GM21825 (cell line): ENCODE measurements around the gene PHRF1.

Source experiments
- ATAC-seq: cut with Tn5 transposase; IDR thresholded peaks from one replicate; pipeline ENCODE4 v1.9.1; 2021; ENCODE audit warnings: mild to moderate bottlenecking, moderate library complexity; ENCODE audit not compliant: unreplicated experiment

PHRF1 gene

DNA sequence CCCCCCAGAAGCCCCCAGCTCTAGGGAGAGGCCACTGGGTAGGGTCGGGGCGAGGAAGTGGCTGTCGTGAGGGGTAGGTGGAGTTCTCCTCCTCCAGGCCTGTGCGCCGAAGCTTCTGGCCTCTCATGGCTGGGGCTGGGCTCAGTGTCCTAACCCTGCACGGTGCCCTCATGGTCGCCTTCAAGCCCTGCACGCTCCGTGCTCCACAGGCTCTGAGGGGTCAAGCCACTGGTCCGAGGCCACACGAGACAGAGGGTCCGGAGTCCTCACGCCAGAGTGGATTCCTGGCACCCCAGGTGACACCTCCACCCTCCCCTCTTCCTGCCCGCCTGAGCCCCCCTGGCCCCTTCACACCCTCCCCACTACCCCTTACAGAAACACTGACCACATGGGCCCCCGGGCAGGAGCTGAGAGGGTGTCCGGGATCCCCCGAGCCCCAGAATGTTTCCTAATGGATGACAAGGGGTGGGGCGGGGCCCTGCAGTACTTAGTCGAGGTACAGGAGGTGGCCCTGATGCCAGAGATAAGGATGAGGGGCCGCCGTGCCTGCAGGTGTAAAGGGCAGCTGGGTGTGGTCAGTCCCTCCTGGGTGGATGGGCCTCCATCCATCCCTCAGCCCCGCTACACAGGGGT is 49.5 kb downstream of the PHRF1 start:
- ATAC-seq, result no peak

DNA sequence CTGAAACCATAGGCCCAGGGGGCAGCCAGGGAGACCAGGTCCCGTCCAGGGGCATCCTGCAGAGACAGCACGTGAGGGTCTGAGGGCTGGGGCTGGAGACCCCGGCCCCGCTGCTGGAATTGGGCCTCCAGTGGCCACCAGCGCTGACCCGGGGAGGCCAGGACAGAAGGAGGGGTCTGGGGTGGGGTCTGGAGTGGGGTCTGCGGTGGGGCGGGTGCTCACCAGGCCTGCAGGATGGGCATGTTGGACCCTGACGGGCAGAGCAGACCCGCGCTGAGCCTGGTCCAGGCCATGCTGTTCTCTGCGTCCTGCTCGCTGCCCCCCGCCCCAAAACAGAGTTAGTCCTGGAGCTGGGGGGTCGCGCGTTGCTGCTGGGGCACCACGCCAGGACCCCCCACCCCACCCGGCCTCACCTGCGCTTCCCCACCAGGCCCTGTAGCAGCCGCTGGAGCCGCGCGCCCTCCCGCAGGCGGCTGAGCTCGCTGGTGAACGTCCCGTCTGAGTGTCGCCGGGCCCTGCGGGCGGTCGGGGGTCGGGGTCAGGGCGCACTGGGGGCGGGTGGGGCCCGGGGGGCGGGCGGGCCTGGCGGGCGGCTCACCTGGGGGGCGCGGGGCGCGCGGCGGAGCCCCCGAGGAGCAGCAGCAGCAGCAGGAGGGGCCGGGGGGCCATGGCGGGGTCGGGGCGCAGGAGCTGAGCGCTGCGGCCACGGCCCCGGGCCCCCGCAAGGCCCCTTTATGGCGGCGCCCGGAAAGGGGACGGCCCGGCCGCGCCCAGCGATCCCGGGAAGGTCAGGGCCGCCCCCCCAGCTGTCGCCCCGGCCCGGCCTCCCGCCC is 50.4 kb downstream of the PHRF1 start, which contains the start of gene SCT:
SCT (minus strand) TSS at position 707 of the 833 bp plus-strand sequence; CDS start at position 669, 38 bp downstream.
- no peak for ATAC-seq

DNA sequence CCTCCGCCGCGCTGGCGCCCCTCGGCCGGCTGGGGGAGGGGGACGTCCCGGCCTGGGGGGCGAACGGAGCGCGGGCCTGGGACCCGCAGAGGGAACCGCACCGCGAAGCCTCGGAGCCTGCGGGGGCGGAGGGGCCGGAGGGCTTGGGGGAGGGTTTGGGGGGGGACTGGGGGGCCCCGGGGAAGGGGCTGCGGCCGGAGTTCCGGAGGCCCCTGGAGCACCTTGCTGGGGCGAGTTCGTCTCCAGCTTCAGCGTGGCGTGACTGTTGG is 51.0 kb downstream of the PHRF1 start:
- no peak for ATAC-seq

DNA sequence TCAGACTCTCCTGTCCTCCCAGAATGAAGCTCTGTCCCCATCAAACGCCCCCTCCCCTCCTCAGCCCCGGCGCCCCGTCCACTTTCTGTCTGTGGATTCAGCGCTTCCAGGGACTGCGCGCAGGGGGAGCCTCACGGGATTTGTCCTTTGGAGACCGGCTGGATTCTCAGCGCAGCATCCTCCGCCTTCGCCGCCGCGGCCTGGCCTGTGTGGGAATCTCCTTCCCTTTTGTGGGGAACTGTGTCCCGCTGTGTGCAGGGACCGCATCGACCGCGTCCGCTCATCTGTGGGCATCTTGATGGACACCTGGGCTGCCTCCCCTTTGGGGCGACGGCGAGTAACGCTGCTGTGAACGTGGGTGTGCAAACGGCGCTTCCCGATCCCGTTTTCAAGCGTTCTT is 51.8 kb downstream of the PHRF1 start:
- no peak for ATAC-seq

DNA sequence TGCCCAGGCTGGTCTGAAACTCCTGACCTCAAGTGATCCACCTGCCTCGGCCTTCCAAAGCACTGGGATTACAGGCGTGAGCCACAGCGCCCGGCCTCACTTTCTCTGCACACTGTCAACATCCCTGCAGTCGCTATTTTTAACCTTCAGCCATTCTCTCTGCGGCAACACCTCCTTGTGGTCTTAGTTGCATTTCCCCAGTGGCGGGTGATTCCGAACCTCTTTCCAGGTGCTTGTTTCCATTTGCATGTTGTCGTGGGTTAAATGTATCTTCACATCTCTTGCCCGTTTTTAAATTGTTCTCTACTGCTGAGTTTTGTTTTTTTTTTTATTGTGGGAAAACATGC is 52.9 kb downstream of the PHRF1 start:
- peak; percentile 69 for ATAC-seq

DNA sequence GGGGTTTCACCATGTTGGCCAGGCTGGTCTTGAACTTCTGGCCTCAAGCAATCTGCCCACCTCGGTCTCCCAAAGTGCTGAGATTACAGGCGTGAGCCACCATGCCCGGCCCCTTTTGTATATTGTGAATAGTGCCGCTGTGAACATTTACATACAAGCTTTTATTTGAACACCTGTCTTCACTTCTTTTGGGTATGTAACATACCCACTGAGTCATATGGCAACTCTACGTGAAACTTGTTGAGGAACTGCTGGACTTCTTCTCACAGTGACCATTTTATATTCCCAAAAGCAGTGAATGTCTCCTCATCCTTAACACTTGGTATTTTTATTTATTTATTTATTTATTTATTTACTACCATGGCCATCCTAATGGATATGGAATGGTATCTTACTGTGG is 54.6 kb downstream of the PHRF1 start:
- no peak for ATAC-seq

DNA sequence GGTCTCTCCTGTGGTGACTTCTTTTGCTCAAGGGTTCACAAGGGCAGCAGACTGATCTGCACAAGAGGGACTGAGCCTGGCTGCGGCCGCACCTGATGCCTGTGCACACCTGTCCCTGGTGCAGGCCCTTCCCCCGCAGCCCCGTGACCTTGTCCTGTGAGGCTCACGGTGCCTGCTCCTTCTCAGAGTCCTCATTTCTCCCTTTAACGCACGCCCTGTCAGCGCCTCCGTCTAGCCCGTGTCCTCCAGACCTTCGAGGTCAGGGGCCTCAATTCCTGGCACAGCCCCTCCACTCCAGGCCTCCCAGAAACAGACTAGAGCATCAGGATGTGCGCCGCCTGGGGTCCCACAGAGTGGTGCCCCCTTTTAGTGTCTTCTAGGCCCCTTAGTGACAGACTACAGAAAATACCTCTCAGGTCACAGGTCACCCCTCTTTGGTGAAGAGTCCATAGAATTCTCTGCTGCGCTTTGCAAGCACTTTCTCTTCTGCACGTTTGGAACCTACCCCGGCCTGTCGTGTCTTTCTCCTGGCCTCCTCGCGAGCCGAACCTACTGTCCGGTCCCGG is 59.8 kb downstream of the PHRF1 start:
- no peak for ATAC-seq

DNA sequence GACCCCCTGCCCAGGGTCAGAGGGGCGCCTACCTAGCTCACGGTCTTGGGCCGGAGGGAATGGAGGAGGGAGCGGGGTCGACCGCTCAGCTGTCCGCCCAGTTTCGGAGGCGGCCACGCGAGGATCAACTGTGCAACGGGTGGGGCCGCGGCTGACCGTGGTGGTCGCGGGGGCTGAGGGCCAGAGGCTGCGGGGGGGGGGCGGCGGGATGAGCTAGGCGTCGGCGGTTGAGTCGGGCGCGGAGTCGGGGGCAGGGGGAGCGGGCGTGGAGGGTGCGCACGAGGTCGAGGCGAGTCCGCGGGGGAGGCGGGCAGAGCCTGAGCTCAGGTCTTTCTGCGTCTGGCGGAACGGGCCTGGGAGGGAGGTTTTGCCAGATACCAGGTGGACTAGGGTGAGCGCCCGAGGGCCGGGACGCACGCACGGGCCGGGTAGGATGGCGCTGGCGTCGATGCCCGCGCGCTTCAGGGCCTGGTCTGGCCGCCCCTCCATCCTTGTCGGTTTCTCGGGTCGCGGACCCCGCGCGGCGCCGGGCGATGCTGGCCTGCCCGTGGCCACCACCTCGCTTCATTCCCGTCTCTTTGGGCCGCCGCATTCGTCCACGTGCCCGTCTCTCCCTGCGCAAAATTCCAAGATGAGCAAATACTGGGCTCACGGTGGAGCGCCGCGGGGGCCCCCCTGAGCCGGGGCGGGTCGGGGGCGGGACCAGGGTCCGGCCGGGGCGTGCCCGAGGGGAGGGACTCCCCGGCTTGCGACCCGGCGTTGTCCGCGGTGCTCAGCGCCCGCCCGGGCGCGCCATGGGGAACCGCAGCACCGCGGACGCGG is 60.5 kb downstream of the PHRF1 start, which contains the start of gene DRD4:
DRD4 (plus strand) TSS at position 759 of the 822 bp plus-strand sequence; CDS start at position 795, 36 bp downstream.
- ATAC-seq, result no peak

DNA sequence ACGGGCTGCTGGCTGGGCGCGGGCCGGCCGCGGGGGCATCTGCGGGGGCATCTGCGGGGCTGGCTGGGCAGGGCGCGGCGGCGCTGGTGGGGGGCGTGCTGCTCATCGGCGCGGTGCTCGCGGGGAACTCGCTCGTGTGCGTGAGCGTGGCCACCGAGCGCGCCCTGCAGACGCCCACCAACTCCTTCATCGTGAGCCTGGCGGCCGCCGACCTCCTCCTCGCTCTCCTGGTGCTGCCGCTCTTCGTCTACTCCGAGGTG is 61.0 kb downstream of the PHRF1 start:
- no peak for ATAC-seq

DNA sequence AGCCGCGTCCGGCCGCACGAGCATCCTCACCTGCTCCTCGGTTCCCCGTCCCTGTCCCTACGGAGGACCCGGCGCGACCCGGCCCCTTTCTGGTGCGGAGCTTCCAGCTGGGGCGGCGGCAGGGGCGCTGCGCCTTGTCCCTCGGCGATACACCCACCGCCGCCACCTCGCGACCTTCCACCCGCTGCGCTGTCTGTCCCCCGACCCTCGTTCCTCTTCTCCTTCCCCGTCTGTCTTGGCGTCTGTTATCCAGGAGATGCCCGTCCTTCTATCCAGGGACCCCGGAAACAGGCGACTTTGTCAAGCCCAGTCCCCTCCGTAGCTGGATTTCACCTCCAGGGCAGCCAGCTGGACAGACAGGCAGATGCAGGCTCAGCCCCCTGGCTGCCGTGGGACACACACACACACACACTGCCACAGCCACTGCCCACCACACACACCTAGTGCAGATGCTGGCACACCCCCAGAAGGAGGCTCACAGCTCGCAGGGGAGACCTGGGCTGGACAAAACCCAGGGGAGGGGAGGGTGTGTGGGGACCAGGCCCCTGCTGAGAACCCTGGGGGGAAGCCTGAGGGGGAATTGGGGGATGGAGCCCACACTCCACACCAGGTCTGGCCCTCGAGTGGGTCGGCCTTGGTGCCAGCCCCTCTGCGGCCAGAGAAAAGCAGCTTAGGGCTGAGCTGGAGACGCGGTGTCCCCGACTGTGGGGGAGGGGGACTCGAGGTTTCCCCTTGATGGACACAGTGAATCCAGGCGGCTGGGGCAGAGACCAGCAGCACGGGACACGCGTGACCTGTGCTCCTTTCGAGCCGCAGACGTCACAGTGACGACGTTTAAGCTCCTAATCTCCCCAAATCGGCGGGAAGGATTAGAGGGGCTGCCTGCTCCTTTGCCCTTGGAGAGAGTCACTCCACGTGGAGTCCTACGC is 61.6 kb downstream of the PHRF1 start:
- no peak for ATAC-seq

DNA sequence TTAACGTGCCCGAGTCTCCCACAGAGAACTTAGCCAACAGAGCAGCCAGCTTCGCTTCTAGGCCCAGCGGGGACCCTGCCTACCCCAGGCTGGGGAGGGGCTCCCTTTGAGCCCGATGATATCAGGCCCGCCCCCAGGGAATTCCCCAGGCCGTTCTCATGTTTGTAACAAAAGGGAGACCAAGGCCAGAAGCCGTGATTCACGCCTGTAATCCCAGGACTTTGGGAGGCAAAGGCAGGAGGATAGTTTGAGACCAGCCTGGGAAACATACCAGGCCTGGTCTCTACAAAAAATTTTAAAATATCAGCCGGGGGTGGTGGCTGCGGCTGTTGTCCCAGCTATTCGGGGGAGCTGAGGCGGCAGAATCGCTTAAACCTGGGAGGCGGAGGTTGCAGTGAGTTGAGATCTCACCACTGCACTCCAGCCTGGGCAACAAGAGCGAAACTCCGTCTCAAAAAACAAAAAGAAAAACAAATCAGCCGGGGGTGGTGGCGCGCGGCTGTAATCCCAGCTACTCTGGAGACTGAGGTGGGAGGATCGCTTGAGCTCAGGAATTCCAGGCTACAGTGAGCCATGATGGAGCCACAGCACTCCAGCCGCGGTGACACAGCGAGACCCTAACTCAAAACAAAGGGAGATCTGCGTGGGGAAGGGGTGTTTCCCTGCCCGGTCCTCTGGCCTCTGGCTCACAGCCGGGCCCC is 62.5 kb downstream of the PHRF1 start:
- ATAC-seq, result no peak

DNA sequence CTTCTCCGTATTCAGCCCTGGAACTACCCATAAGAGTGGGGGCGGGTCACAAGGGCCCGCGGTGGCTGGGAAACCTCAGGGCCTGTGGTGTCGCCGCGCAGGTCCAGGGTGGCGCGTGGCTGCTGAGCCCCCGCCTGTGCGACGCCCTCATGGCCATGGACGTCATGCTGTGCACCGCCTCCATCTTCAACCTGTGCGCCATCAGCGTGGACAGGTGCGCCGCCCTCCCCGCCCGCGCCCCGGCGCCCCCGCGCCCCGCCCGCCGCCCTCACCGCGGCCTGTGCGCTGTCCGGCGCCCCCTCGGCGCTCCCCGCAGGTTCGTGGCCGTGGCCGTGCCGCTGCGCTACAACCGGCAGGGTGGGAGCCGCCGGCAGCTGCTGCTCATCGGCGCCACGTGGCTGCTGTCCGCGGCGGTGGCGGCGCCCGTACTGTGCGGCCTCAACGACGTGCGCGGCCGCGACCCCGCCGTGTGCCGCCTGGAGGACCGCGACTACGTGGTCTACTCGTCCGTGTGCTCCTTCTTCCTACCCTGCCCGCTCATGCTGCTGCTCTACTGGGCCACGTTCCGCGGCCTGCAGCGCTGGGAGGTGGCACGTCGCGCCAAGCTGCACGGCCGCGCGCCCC is 63.2 kb downstream of the PHRF1 start:
- ATAC-seq, result no peak

DNA sequence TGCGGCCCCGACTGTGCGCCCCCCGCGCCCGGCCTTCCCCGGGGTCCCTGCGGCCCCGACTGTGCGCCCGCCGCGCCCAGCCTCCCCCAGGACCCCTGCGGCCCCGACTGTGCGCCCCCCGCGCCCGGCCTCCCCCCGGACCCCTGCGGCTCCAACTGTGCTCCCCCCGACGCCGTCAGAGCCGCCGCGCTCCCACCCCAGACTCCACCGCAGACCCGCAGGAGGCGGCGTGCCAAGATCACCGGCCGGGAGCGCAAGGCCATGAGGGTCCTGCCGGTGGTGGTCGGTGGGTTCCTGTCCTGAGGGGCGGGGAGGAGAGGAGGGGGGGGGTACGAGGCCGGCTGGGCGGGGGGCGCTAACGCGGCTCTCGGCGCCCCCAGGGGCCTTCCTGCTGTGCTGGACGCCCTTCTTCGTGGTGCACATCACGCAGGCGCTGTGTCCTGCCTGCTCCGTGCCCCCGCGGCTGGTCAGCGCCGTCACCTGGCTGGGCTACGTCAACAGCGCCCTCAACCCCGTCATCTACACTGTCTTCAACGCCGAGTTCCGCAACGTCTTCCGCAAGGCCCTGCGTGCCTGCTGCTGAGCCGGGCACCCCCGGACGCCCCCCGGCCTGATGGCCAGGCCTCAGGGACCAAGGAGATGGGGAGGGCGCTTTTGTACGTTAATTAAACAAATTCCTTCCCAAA is 63.9 kb downstream of the PHRF1 start:
- no peak for ATAC-seq

DNA sequence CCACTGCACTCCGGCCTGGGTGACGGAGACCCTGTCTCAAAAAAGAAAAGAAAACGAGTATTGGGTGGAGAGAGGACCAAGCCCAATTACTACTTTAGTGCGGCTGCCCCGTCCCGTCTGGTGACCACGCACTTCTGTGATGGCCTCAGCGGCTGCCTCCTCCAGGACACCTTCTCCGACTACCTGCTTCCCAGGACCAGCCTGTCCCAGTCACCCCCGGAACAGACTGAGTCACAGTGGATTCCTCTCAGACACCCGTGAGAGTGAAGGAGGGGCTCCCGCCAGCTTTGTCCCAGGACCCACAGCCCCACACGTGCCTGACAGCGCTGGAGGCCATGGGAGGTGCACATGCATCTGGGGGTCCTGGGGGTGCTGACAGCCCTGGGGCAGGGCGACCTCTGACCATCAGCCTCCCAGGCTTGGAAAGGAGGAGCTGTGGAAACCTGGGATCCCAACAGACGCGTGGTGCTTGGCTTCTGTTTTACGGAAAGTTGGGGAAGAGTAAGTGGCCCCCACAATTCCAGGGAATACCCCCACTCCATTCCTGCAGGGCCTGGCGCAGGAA is 65.6 kb downstream of the PHRF1 start:
- no peak for ATAC-seq

DNA sequence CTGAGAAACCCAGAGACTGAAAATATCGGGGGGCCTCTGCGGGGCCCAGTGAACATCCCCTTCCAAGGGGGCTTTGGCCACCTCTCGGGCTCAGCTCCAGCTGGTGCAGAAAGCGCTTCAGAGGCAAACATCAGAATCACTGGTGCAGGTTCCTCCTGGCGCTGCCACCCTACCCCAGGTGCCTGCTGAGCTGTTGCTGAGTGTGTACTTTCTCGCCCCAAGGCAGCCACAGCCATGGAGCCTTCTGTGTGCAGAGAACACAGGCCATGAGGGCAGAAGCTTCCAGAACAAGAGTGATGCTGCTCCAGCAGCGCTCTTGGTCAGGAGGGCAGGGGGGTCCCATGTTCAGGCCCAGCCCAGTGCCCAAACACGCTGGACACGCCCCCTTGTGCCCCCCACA is 67.1 kb downstream of the PHRF1 start:
- no peak for ATAC-seq

DNA sequence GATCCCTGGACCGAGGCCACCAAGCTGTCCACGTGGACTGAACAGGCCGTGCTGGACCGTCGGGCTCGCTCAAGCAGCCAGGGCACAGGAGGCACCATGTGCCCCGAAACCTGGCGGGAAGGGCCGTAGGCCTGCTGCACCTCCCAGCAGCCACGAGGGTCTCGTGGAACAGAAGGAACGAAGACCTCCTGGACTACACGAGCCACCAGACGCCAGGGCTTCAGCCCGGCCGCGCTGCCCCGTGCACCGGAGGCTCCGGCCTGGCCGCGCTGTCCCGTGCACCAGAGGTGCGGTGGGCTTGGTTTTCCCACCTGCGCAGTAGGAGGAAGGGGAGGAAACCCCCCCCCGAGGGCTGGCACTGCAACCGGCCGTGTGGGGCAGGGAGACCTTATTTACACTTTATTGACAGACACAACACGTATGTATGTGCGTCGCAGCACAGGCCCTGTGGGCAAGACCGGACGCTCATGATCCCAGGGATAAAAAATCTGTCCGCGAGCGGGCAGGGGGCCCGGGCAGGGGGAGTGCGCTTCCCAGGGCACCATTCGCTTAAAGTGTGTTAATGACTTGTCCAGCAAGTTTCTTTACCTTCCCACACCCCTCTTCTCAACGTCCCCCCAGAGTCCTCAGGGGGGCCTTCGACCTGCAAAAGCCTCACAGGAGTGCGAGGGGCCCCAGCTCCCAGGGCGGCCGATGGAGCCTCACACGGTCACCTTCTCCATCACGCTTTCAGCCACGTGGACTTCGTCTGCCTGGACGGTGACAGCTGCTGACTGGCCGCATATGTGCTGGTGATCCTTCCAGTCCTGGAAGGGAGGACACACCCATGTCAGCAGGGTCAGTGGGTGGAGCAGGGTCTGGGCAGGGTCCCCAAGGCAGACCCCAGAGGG is 67.8 kb downstream of the PHRF1 start:
- no peak for ATAC-seq

DNA sequence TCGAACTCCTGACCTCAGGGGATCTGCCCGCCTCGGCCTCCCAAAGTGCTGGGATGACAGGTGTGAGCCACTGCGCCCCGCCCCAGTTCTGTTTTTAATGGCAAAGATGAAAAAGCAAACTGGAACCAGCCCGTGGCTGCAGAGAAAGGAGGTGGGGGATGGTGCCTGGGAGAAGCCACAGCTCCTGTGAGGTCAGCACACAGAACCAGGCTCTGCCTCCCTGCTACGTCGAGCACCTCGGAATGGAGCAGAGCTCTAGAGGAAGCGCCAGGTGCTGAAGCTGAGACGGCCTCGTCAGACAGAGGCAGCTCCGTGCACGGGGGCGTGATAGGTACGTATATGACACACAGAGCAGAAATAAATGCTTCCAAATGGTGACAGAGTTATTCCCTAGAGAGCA is 69.3 kb downstream of the PHRF1 start:
- ATAC-seq, result no peak

DNA sequence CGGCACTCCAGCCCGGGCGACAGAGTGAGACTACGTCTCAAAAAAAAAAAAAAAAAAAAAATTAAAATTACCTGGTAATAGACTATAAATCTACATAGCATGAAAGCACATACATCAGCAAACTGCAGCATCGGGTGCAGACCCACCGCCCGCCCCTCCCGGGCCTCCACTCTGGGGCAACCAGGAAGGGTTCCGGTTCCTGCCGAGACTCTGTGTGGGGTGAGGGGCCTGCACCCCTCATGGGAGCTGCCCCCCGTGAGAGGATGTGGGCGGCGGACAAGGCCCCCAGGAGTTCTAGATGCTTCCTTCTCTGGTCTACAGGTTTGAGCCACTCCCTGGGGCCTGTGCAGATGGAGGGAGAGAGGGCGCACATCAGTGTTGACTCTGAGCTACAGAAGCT is 69.9 kb downstream of the PHRF1 start:
- no peak for ATAC-seq
